HUES48 (cell line): ENCODE data around the gene PUS1.
"Not testable (repeated sequence)": the region's sequence is repeated elsewhere in the genome, so short reads cannot be mapped to it uniquely, and the experiment has no call there.

Source experiments
- H3K27ac ChIP-seq: one replicate; pipeline ENCODE4 v1.7.0; 2013; ENCODE audit warnings: low read depth, low read length, inconsistent platforms
- H3K27me3 ChIP-seq: 2 replicates; pipeline ENCODE4 v1.6.1; 2013; ENCODE audit warnings: mild to moderate bottlenecking, low read length; ENCODE audit not compliant: control insufficient read depth, insufficient read depth
- H3K36me3 ChIP-seq: 2 replicates; pipeline ENCODE4 v1.6.1; 2013; ENCODE audit warnings: low read length; ENCODE audit not compliant: control insufficient read depth, insufficient read depth
- H3K4me1 ChIP-seq: 2 replicates; pipeline ENCODE4 v1.6.1; 2013; ENCODE audit warnings: mild to moderate bottlenecking, low read length; ENCODE audit not compliant: control insufficient read depth, insufficient read depth
- H3K4me3 ChIP-seq: 2 replicates; pipeline ENCODE4 v1.5.1; 2013; ENCODE audit warnings: mild to moderate bottlenecking, low read depth, low read length
- H3K9ac ChIP-seq: 2 replicates; pipeline ENCODE4 v1.6.1; 2013; ENCODE audit warnings: mild to moderate bottlenecking, low read depth, low read length, moderate library complexity
- H3K9me3 ChIP-seq: 2 replicates; pipeline ENCODE4 v1.6.1; 2013; ENCODE audit warnings: low read length; ENCODE audit not compliant: control insufficient read depth, insufficient read depth

The PUS1 gene

DNA sequence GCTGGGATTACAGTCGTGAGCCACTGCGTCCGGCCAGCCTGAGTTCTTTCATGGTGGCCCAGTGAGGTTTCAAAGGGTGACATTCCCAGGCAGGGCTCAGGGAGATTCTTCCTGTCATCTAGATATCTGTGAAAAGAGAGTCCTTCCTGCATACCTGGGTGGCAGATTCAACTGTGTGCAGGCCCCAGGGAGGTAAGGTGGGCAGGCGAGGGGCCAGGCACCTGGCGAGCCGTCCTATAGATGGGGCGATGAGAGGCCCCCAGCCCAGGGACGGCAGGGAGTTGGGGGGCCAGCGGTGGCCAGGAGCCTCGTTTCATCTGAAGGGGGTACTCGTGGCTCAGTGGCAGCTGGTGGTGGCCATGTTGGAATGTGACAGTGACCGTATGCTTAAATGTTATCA lies 13.6 kb downstream of the PUS1 start:
- Histone ChIP-seq H3K27me3 (no peaks in the 10 kb centered on the region), H3K36me3 (peaks cover 65% of the 10 kb centered on the region), H3K9me3 (no peaks in the 10 kb centered on the region), H3K4me3 (no peak overlapping the region), H3K27ac (no peak overlapping the region), H3K9ac (no peak overlapping the region), H3K4me1 (no peaks in the 10 kb centered on the region)

GRCh38 chr12:131943389-131943788 lies 14.3 kb downstream of the PUS1 start:
- H3K9me3 ChIP-seq = no peaks in the 10 kb centered on the region

DNA sequence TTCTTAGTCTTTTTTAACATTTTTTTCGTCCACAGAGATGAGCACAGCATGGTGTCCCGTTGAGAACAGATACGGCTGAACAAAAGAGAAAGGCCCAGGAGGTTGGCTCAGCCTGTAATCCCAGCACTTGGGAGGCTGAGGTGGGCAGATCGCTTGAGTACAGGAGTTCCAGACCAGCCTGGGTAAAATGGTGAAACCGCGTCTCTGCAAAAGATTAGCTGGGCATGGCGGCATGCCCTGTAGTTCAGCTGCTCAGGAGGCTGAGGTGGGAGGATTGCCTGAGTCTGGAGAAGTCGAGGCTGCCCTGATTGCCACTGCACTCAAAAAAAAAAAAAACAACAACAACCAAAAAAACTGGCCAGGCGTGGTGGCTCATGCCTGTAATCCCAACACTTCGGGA lies 14.8 kb downstream of the PUS1 start:
- H3K27me3 ChIP-seq = no peaks in the 10 kb centered on the region
- H3K9ac ChIP-seq = no peak overlapping the region
- H3K4me1 ChIP-seq = no peaks in the 10 kb centered on the region
- peaks cover 55% of the 10 kb centered on the region for H3K36me3 ChIP-seq
- no peaks in the 10 kb centered on the region for H3K9me3 ChIP-seq
- no peak overlapping the region for H3K27ac ChIP-seq
- no peak overlapping the region for H3K4me3 ChIP-seq

More at GRCh38 chr12:131943389-131943788, 14.3 kb downstream of the PUS1 start:
- Histone ChIP-seq H3K36me3 (peaks cover 58% of the 10 kb centered on the region), H3K9ac (no peak overlapping the region), H3K27ac (no peak overlapping the region), H3K4me1 (no peaks in the 10 kb centered on the region), H3K27me3 (no peaks in the 10 kb centered on the region), H3K4me3 (no peak overlapping the region)

- no peaks in the 10 kb centered on the region for H3K4me1 ChIP-seq
- H3K27me3 ChIP-seq = no peaks in the 10 kb centered on the region
- H3K9me3 ChIP-seq = no peaks in the 10 kb centered on the region
- H3K4me3 ChIP-seq = no peak overlapping the region
- H3K9ac ChIP-seq = no peak overlapping the region
- H3K36me3 ChIP-seq = peaks cover 47% of the 10 kb centered on the region
- no peak overlapping the region for H3K27ac ChIP-seq
These were observed 15.7 kb downstream of the PUS1 start for GRCh38 chr12:131944601-131945251.

DNA sequence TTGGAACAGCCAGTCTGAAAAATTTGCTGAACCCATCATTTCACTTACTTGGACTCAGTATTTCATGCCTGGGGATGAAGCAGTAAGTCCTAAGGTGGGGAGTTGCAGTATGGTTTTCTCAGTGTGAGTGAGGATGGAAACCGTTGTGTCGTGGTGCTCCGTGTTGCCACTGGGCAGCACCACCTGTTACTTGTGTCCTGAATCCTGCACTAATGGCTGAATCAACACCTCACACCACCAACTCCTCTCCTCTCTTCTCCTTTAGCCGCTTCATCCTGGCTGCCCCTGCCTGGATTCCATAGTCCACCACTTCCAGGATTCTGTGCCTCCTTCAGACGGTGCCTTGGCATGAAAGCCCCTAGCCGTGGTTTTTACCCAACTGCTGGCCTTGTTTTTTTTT lies 17.7 kb downstream of the PUS1 start:
- no peak overlapping the region for H3K27ac ChIP-seq
- no peaks in the 10 kb centered on the region for H3K9me3 ChIP-seq
- no peak overlapping the region for H3K4me3 ChIP-seq
- H3K9ac ChIP-seq = no peak overlapping the region
- no peaks in the 10 kb centered on the region for H3K4me1 ChIP-seq
- H3K27me3 ChIP-seq = no peaks in the 10 kb centered on the region
- peaks cover 28% of the 10 kb centered on the region for H3K36me3 ChIP-seq

- no peaks in the 10 kb centered on the region for H3K4me1 ChIP-seq
- no peaks in the 10 kb centered on the region for H3K9me3 ChIP-seq
- no peaks in the 10 kb centered on the region for H3K27me3 ChIP-seq
- H3K9ac ChIP-seq = no peak overlapping the region
- no peak overlapping the region for H3K27ac ChIP-seq
- H3K4me3 ChIP-seq = no peak overlapping the region
- peaks cover 22% of the 10 kb centered on the region for H3K36me3 ChIP-seq
These were observed 18.5 kb downstream of the PUS1 start for GRCh38 chr12:131947482-131948027.

GRCh38 chr12:131948166-131948712 lies 19.2 kb downstream of the PUS1 start:
- H3K36me3 ChIP-seq = peaks cover 16% of the 10 kb centered on the region
- no peaks in the 10 kb centered on the region for H3K27me3 ChIP-seq
- H3K9ac ChIP-seq = no peak overlapping the region
- no peaks in the 10 kb centered on the region for H3K4me1 ChIP-seq
- no peaks in the 10 kb centered on the region for H3K9me3 ChIP-seq
- no peak overlapping the region for H3K27ac ChIP-seq
- H3K4me3 ChIP-seq = no peak overlapping the region

GRCh38 chr12:131948713-131949430 lies 19.8 kb downstream of the PUS1 start:
- not testable (repeated sequence) for H3K9me3 ChIP-seq, H3K27me3 ChIP-seq, H3K4me1 ChIP-seq, H3K9ac ChIP-seq, H3K36me3 ChIP-seq
- Histone ChIP-seq H3K27ac (peak overlapping the region; percentile 14), H3K4me3 (peak overlapping the region; percentile 63)

- no peaks in the 10 kb centered on the region for H3K9me3 ChIP-seq
- H3K9ac ChIP-seq = peak within 1 kb of the TSS; percentile 75
- no peaks in the 10 kb centered on the region for H3K4me1 ChIP-seq
- H3K27ac ChIP-seq = peak within 1 kb of the TSS; percentile 83
- H3K27me3 ChIP-seq = no peaks in the 10 kb centered on the region
- H3K4me3 ChIP-seq = peak within 1 kb of the TSS; percentile 79
- peaks cover 4% of the 10 kb centered on the region for H3K36me3 ChIP-seq
These were observed 20.5 kb downstream of the PUS1 start, which contains the start of gene EP400 for GRCh38 chr12:131949431-131950181. TSS of gene EP400 (plus strand) at chr12:131949942. CDS start at chr12:131960620, 10,678 bp downstream.

DNA sequence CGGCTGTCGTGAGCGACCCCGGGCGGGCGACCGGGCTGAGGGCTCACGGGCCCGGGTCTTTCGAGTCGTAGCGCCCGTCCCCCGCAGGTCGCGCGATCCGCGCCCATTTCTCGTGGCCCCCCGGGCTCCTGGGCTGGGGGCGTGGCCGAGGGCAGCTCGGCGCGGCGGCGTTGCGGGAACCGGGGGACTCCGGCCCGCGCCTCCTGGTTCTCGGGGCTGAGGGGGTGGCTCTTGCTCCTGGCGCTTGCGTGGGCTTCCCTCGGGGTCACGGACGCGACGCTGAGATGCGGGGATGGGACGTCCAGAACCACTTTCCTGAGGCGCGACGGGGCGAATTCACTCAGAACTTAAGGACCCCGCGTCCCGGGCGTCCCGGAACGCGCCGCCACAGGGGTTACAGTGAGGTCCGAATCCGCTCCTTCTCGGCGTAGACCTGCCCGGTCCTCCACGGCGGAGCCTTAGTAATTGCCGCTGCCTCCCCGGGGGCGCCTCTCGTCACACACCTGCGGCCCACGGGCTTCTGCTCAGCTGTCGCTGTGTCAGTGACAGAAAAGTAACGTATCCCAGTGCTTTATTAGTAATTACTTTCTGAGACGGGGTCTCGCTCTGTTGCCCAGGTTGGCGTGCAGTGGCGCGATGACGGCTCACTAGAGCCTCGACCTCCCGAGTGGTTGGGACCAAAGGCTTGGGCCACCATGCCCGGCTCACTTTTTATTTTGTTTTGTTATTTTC lies 21.3 kb downstream of the PUS1 start:
- Histone ChIP-seq H3K36me3 (no peaks in the 10 kb centered on the region), H3K27me3 (no peaks in the 10 kb centered on the region), H3K9me3 (no peaks in the 10 kb centered on the region), H3K9ac (peak overlapping the region; percentile 75), H3K27ac (peak overlapping the region; percentile 83), H3K4me1 (no peaks in the 10 kb centered on the region), H3K4me3 (peak overlapping the region; percentile 79)
